ENCODE data around the gene DPH1.

- peak in 3 of 4 experiments; percentile 44 to 73 (median 55) for TF ChIP-seq CTCF (IDR thresholded peaks at IDR 0.05)
- peak; percentile 50 to 66 for TF ChIP-seq POLR2A (IDR thresholded peaks at IDR 0.05)
Measured at GRCh38 chr17:2041561-2042389, 11.8 kb downstream of the DPH1 start, which contains the start of gene OVCA2.

Measured in gastroesophageal sphincter (tissue), 3 donors.